Measurements from ENCODE around the gene CFAP99. TPM values are rescaled to one million over a fixed set of nuclear protein-coding genes. Genes with fewer than 3 reads are reported as not detected.

Gene CFAP99
- total and polyA plus RNA-seq, 9 of the 15 experiments (the other 6 are each of a cell fraction or from before 2014, with no cell fraction given) = 0.07 to 0.18 (median 0.09) TPM; not detected in 6

- TF ChIP-seq NR2C1 (IDR thresholded peaks at IDR 0.05) = no peak
- TF ChIP-seq NR2C1 (tag; IDR thresholded peaks at IDR 0.05) = no peak
- no peak for TF ChIP-seq ZBTB12 (CRISPR knock-in tag; IDR thresholded peaks at IDR 0.05)
- TF ChIP-seq ELF1 (tag; IDR thresholded peaks at IDR 0.05) = no peak
- TF ChIP-seq RCOR1 (IDR thresholded peaks at IDR 0.05; ENCODE audit: borderline replicate concordance in 1 of 2, low read depth in 2 of 2, low read length in 2 of 2) = peak in 1 of 2 experiments; percentile 23; a peak in 1 of 4 replicates
- no peak for TF ChIP-seq PATZ1 (CRISPR knock-in tag; IDR thresholded peaks at IDR 0.05; ENCODE audit: borderline replicate concordance)
- TF ChIP-seq EGR1 (conservative IDR thresholded peaks at IDR 0.05) = peak; percentile 34
- no peak for TF ChIP-seq MYBL2 (IDR thresholded peaks at IDR 0.05; ENCODE audit: low read depth)
- TF ChIP-seq MYBL2 (CRISPR knock-in tag; IDR thresholded peaks at IDR 0.05; ENCODE audit: borderline replicate concordance) = no peak
- TF ChIP-seq ZSCAN32 (CRISPR knock-in tag; IDR thresholded peaks at IDR 0.05) = no peak
- no peak for TF ChIP-seq HNRNPUL1 (IDR thresholded peaks at IDR 0.05; ENCODE audit: low read length)
- no peak for TF ChIP-seq IRF1 (CRISPR knock-in tag; IDR thresholded peaks at IDR 0.05; ENCODE audit: borderline replicate concordance)
- TF ChIP-seq CREB3L1 (IDR thresholded peaks at IDR 0.05; ENCODE audit: borderline replicate concordance, low read depth) = peak; percentile 86
- no peak for TF ChIP-seq MLX (CRISPR knock-in tag; conservative IDR thresholded peaks at IDR 0.05)
- no peak for TF ChIP-seq ZNF174 (CRISPR knock-in tag; IDR thresholded peaks at IDR 0.05)
- TF ChIP-seq SMARCC2 (IDR thresholded peaks at IDR 0.05; ENCODE audit: low read depth) = no peak
Observed at GRCh38 chr4:2375427-2375826, 43.3 kb upstream of the CFAP99 start (continued).

Measured in K562 (cell line).